Upper lobe of right lung (tissue), 1 donor: ENCODE results near the gene ENPP7. TPM values are rescaled to one million over a fixed set of nuclear protein-coding genes. Genes with fewer than 3 reads are reported as not detected.

Experiments used
- ATAC-seq: fragments of 200-7000 bp; cut with Tn5 transposase; one replicate; pipeline ENCODE4 v1.9.1; 2020; ENCODE audit warnings: mild to moderate bottlenecking, moderate library complexity
- DNase-seq: peaks from one replicate; pipeline ENCODE4 v3.0.0-alpha.2; 2020
- H3K27ac ChIP-seq: fragments of 200-600 bp; one replicate; pipeline ENCODE4 v1.8.0; 2022
- H3K27me3 ChIP-seq: fragments of 200-600 bp; one replicate; pipeline ENCODE4 v1.8.0; 2022; ENCODE audit warnings: mild to moderate bottlenecking
- H3K36me3 ChIP-seq: fragments of 200-600 bp; one replicate; pipeline ENCODE4 v1.8.0; 2022
- H3K4me1 ChIP-seq: fragments of 200-600 bp; one replicate; pipeline ENCODE4 v1.8.0; 2022
- H3K4me3 ChIP-seq: fragments of 200-600 bp; one replicate; pipeline ENCODE4 v1.8.0; 2022; ENCODE audit warnings: mild to moderate bottlenecking
- H3K9me3 ChIP-seq: fragments of 200-600 bp; one replicate; pipeline ENCODE4 v1.8.0; 2022
- CTCF ChIP-seq: fragments of 200-600 bp; IDR thresholded peaks from one replicate; pipeline ENCODE4 v1.8.0; 2022; ENCODE audit warnings: antibody characterized with exemption
- intact Hi-C: fragments of 100-400 bp; cut with DNase I; formaldehyde crosslinking; loops from one replicate; pipeline ENCODE4 v1.11.0; 2022
- total RNA-seq: library from RNA; stranded (reverse); fragmentation: NEBNext Ultra II Directional; extraction: Animal tissue kit (Norgen Biotek cat#: 25700); gene quantifications from one replicate; pipeline ENCODE4 v1.2.1, GENCODE V29; 2021
- donor health status: DM: no; HTN: yes; CAD: no; lungs with severe emphysema.

Gene ENPP7
- total RNA-seq, 1 donor from 2014 or later = not detected

GRCh38 chr17:79714176-79715097 lies 16.3 kb upstream of the ENPP7 start:
- Histone ChIP-seq H3K27me3 (peaks cover 5% of the 10 kb centered on the region), H3K36me3 (no peaks in the 10 kb centered on the region), H3K4me3 (no peak overlapping the region), H3K4me1 (no peaks in the 10 kb centered on the region), H3K27ac (no peak overlapping the region), H3K9me3 (no peaks in the 10 kb centered on the region)
- DNase-seq = no peak
- intact Hi-C loops = no loop called here
- ATAC-seq = no peak
- no peak for TF ChIP-seq CTCF

DNA sequence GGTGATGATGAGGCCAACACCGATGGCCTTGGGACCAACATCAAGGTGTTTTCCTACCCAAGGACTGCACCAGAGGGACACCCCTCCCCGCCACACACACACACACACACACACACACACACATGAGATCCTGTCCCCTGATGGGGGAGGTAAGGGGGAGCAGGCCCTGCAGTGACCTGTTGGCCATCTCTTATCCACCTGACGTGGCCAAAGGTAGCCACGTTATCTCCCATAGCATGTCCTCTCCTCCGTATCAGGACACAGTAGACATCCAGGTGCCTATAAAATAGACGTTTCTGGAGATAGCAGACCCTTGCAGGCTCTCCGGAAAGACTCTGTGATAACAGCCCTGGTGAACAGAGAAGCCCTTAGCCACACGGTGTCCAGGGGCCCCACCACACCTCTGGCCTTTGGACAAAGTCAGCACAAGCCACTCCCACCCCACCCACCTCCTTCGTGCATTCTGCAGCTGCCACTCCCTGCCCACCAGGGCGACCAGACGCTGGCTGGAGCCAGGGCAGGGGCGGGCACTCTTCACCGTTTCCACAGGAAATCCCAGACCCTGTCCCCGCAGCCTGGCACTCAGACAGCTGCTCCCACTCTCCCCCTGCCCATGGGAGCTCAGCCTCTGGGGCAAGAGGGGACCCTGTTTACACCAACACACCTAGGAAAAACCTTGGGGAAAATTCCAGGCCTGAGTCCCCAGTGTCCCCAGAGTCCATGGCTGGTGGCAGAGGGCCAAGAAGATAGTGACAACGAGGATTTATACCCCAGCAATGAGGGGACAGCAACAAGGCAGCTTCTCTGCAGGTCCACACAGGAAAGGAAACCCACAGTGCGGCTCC lies 15.4 kb upstream of the ENPP7 start:
- no peak for DNase-seq
- H3K4me3 ChIP-seq = no peak overlapping the region
- H3K4me1 ChIP-seq = no peaks in the 10 kb centered on the region
- H3K27me3 ChIP-seq = peaks cover 5% of the 10 kb centered on the region
- no peak for TF ChIP-seq CTCF
- H3K36me3 ChIP-seq = no peaks in the 10 kb centered on the region
- intact Hi-C loops = no loop called here
- ATAC-seq = peak; percentile 9
- H3K27ac ChIP-seq = no peak overlapping the region
- H3K9me3 ChIP-seq = no peaks in the 10 kb centered on the region

GRCh38 chr17:79715943-79716797 lies 14.6 kb upstream of the ENPP7 start:
- no peak for ATAC-seq
- no peak for DNase-seq

DNA sequence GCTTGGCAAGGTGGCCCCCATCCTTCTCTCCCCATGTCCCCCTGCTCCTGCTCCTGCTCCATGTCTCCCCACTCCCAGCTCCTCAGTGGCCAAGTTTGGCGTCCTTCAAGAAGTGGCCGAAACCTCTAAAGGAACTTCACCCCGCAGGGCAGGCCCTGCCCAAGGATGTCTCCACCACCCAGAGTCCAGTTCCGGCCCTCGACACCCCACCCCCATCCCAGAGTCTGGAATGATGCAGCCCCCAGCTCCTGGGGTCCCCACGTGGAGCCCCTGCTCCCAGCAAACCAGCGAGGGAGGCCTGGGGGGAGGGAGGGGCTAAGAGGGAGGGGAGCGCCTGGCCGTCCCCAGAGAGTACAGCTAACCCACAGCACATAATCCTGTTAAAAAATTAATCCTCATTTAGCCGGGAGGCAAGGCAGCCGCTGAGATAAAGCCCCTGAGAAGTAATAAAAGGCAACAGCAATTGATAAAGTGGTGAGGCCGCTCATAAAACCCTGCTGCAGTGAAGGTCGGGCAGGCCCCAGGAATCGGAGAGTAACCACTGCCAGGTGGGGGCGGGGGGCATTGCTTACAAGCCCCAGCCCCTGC lies 9.9 kb upstream of the ENPP7 start:
- no peak for DNase-seq
- H3K27ac ChIP-seq = no peak overlapping the region
- H3K27me3 ChIP-seq = peaks cover 5% of the 10 kb centered on the region
- no peaks in the 10 kb centered on the region for H3K36me3 ChIP-seq
- H3K9me3 ChIP-seq = no peaks in the 10 kb centered on the region
- intact Hi-C loops = no loop called here
- ATAC-seq = no peak
- TF ChIP-seq CTCF = no peak
- H3K4me1 ChIP-seq = no peaks in the 10 kb centered on the region
- no peak overlapping the region for H3K4me3 ChIP-seq

More at GRCh38 chr17:79715943-79716797, 14.6 kb upstream of the ENPP7 start:
- no peak overlapping the region for H3K27ac ChIP-seq
- peaks cover 5% of the 10 kb centered on the region for H3K27me3 ChIP-seq
- H3K4me1 ChIP-seq = no peaks in the 10 kb centered on the region
- intact Hi-C loops = no loop called here
- H3K36me3 ChIP-seq = no peaks in the 10 kb centered on the region
- H3K4me3 ChIP-seq = no peak overlapping the region
- no peak for TF ChIP-seq CTCF
- H3K9me3 ChIP-seq = no peaks in the 10 kb centered on the region
